Activated CD4-positive, alpha-beta T cell treated with anti-CD3 and anti-CD28 coated beads, Interleukin-2, amount 50 U/mL, for 4 hours (primary cell): ENCODE results near the gene RAB33A.
"Not testable (repeated sequence)": the region's sequence is repeated elsewhere in the genome, so short reads cannot be mapped to it uniquely, and the experiment has no call there.

ENCODE experiments used
- DNase-seq, 2 experiments: peaks; one replicate each; pipeline ENCODE4 v3.0.0-alpha.2; 2020

Gene RAB33A

GRCh38 chrX:130173190-130173895 lies 1.6 kb downstream of the RAB33A start:
- DNase-seq = no peak

DNA sequence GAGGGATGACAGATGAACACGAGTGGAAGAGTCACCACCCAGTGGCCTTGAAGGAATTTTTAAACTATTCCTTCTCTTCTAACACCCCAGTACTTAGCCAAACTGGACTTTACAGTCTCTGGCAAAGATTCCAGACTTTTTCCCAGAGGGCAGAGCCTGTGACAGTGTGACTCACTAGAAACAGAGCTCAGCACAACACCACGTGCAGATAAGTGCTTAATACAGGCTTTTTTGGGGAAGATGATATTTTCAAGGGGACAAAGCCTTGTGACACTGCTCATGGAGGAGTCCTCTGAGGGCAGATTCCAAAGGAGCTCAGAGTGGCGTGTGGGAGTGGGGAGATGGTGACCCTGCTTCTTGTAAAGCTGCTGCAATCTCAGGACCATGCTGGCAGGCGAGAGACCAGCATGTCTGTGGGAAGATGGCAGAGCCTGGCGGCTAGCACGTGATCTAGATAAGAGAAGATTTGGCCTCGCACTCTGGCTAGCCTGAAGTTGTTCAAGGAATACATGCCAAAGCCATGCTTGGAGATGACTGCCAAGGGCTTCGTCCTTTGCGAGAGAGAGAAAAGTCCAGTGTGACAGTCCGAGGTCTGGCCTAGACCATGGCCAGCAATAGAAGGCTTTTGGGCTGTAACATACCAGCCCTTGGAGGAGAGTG lies 2.4 kb downstream of the RAB33A start:
- no peak for DNase-seq

DNA sequence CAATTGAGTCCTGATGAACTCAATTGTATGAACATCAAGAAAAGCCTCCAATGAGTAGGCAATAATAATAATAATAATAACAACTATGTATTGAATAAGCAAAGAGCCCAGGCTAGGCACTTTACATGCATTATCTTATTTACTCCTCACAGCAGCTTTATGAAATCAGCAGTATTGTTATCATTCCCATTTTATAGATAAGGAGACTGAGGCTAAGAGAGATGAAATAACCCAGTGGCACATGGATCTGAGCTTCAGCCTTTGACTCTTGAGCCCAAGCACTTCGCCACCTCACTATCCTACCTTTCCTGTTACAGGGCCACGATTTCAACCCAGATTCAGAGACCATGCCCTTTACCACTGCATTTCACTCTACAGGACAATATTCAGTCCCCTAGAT lies 3.2 kb downstream of the RAB33A start:
- DNase-seq = no peak

DNA sequence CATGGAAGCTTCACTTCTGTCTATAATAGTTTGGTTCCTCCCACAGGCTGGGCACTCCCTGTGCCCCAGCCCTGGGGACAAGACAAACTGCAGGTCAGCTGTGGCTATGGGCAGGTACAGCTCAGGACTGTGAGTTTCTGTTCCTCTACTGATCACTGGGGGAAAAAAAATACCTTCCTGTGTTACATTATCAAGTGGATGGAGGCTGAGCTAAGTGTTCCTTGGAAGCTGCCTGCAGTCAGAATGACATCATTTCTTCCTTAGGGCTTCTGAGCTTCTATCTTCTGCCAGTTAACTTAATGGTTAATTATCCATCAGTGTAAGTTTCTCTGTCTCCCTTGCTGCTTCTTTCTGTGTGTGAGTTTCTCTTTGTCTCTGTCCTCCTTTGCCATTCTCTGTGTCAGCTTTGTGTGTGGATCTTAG lies 4.6 kb downstream of the RAB33A start:
- no peak for DNase-seq

DNA sequence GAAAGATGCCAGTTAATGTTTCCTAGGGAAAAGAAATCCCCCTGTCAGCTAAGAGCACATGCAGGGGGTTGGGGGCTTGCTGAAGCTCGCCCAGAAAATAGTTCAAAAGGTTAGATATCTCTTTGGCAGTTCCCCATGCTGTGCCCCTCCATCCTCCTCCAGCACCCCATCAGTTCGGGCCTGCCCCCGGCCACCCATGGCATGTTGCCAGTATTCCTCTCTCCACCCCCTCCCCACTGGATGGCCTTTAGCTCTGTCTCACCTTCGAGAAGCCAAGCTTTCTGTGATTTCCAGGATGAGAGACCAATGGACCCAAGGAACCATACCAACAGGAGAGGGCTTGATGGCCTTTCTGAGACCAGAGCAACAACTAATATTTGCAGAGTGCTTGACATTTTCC lies 5.2 kb downstream of the RAB33A start:
- no peak for DNase-seq

DNA sequence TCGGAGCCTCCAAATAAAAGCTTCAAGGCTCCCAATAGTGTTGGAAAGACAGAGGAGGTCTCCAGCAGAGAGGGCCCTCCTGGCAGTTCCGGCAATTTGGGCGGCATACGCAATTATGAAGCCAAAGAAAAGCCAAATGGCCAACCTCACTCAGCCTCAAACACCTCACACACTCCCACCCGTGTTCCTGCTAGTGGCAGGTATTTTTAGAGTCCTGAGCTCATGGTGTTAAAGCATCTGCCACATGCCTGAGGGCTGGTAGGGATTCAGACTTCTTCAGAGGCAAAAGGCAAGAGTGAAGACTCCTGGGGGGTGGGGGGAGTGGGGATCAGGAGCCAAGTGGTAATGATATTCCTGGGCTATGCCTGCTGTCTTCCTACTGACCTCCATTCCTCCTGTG lies 7.4 kb downstream of the RAB33A start:
- DNase-seq = no peak

DNA sequence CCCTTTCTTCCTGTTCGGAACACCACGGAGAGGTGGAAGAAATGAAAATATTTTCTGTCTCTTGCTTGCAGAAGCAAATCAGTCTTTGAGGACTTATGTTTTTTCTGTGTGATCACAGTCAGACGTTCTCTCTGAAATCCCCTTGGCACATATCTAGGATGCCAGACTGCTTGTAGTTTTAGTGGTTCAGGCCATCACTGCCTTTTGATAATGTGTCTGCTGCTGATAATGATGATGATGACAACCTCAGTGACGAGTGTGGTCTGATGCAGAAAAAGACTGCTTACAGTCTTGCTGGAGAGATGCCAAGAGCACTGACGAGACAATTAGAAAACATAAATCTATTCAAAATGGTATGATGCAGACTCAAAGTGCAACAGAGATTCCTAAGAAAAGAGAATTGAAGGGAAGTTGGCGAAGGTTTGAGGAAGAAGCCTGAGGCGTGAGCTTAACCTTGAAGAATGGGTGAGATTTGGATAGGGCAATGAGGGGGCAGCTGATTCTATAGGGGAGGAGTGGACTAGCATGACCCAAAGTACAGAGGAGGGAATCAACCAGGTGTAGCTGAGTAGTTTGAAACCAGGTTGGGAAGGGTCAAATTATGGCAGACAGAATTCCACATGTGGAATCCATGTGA lies 7.9 kb downstream of the RAB33A start:
- no peak for DNase-seq

DNA sequence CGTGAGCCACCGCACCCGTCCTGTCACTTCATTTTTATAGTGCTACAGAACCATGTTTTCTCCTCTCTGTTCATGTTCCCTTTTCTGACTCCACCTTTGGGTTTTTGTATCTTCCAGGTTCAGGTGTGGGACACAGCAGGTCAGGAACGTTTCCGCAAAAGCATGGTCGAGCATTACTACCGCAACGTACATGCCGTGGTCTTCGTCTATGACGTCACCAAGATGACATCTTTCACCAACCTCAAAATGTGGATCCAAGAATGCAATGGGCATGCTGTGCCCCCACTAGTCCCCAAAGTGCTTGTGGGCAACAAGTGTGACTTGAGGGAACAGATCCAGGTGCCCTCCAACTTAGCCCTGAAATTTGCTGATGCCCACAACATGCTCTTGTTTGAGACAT lies 12.4 kb downstream of the RAB33A start:
- DNase-seq = no peak

- no peak for DNase-seq
Measured at GRCh38 chrX:130184857-130185256, 13.1 kb downstream of the RAB33A start.

- DNase-seq = no peak
Measured at GRCh38 chrX:130186651-130187050, 14.9 kb downstream of the RAB33A start.

GRCh38 chrX:130190801-130191200 lies 19.0 kb downstream of the RAB33A start:
- DNase-seq = no peak

GRCh38 chrX:130196466-130196865 lies 24.7 kb downstream of the RAB33A start:
- DNase-seq = no peak

- no peak for DNase-seq
Measured at GRCh38 chrX:130197464-130197863, 25.7 kb downstream of the RAB33A start.

DNA sequence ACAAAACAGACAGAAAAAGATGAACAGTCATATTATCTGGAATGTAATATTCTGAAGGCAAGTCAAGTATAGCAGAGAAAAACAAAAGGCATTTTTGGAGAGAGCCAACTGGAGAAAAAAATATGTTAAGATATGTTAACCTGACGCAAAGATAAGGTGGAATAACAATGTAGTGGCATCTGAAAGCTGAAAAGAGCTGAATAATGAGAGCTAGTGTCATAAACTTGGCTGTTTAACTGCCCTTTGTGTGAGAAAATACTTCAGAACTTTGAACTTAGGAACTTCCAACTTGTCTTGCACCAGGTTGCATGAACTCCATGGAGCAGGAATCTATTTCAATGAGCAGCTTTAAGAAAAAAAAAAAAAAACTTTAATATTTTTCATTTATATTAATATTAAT lies 32.9 kb downstream of the RAB33A start:
- no peak for DNase-seq

DNA sequence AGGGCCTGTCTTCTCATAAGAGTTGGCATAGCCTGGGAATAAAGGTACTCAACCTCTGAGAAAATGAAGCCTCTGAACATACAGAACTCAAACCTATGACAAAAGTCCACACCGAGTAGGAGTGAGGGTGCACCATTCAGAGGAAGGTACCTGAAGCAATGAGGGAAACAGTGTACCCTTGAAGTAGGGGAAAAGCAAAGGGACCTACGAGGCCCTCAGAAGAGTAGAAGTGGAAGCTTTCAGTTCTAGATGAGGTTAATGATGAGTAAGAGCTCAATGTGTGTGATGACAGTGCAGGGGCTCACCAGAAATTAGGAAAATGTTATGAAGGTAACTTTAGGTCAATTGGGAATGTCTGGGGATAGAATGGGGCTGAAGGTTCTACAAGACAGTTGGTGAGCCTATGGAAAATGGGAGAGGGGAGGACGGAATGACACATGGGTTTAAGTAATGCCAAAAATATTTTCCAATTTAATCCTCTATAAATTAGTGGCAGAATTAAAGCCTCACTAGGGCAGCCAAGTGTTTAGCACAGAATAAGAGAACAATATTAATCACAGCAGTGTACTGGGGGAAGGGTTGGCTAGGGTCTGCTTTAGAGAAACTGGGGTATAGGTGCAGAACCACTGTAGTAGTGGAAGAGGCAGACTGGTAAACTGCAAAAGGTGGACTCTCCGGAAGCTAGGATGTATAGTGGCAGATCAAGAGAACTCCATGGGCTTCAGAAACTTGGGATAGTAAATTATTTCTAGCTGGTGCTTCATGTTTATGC lies 39.8 kb downstream of the RAB33A start:
- DNase-seq = no peak

DNA sequence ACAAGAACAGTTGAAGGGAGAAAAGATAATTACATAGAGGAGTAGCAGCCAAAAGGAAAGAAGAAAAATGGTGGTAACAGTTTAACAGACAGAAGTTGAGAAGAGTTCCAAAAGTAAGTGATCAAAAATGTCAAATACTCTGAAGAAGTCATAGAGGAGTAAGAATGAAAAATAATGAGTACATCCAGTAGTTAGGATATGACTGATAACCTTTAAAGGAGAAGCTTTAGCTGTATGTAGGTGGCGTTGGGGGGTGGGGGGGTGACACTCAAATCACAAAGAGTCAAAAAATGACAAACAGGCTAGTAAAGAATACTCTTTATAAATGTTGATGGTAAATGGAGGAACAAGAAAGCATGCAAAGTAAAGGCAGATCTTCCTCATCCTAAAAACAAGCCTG lies 40.6 kb downstream of the RAB33A start:
- no peak for DNase-seq

- no peak for DNase-seq
Measured at GRCh38 chrX:130213376-130213775, 41.6 kb downstream of the RAB33A start.

DNA sequence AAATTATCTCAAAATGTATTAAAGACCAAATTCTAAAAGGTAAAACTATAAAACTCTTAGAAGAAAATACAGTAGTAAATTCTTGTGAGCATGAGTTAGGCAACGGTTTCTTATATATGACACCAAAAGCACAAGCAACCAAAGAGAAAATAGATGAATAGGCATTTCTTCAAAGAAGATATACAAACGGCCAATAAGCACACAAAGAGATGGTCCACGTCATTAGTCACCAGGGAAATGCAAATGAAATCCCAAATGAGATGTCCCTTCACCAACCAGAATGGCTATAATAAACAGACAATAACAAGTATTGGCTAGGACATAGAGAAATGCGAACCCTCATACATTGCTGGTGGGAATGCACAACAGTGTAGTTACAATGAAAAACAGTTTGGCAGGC lies 44.6 kb downstream of the RAB33A start:
- no peak for DNase-seq

DNA sequence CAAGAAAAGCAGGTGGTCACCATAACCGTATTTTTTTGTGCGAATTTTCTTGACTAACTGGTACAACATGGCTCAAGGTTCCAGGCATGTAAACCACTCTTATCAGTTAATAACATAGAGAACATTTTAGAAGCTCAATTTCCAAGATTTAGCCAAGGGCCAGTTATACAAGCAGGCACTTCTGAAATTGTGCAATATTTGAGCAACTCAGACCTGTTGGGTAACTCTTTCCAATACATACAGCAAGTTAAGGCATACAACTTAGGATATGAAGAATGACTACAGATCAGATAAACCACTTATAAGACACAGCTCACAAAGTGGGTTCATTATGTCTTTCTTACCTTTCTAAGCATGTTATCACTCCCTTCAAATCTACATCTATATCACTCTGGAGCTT lies 53.0 kb downstream of the RAB33A start:
- no peak for DNase-seq

DNA sequence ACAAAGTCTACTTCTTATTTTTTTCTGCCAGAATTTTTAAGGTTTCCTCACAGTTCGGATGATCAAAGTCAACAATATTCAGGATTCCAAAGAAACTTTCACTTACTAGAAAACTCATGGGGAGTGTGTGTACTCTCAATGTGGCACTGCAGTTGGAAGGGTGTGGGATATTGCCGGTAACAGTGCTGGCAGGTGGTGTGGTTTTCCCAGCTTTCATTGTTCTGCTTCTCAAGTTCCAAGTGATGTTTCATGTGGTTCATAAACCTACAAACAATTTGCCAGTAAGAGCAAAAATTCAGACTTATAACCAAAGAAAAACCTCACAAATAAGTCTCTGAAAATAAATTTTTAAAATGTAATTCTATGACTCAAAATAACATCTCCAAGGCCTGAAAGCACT lies 57.1 kb downstream of the RAB33A start:
- DNase-seq = no peak

DNA sequence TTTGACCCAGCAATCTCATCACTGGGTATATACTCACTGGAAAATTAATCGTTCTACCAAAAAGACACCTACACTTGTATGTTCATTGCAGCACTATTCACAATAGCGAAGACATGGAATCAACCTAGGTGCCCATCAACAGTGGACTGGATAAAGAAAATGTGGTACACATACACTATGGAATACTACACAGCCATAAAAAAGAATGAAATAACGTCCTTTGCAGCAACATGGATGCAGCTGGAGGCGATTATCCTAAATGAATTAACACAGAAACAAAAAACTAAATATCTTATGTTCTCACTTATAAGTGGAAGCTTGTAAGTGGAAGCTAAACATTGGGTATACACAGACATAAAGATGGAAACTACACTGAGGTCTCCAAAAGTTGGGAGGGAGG lies 59.4 kb downstream of the RAB33A start:
- not testable (repeated sequence) for DNase-seq
